Osteocyte (in vitro differentiated cells): ENCODE results near the gene COMTD1. TPM values are rescaled to one million over a fixed set of nuclear protein-coding genes. Genes with fewer than 3 reads are reported as not detected.

Experiments used
- DNase-seq: peaks from one replicate; pipeline ENCODE4 v3.0.0; 2021; ENCODE audit warnings: mixed read lengths; ENCODE audit not compliant: unreplicated experiment; ENCODE audit errors: extremely low spot score
- H3K27ac Mint-ChIP-seq: one replicate; pipeline ENCODE4 v1.8.0; 2021; ENCODE audit warnings: mild to moderate bottlenecking, mixed read lengths; ENCODE audit not compliant: unreplicated experiment
- H3K27me3 Mint-ChIP-seq: one replicate; pipeline ENCODE4 v1.8.0; 2021; ENCODE audit warnings: mixed read lengths; ENCODE audit not compliant: unreplicated experiment
- H3K36me3 Mint-ChIP-seq: one replicate; pipeline ENCODE4 v1.8.0; 2021; ENCODE audit warnings: mixed read lengths; ENCODE audit not compliant: unreplicated experiment
- H3K4me1 Mint-ChIP-seq: one replicate; pipeline ENCODE4 v1.8.0; 2021; ENCODE audit warnings: mixed read lengths; ENCODE audit not compliant: unreplicated experiment
- H3K4me3 Mint-ChIP-seq: one replicate; pipeline ENCODE4 v1.8.0; 2021; ENCODE audit warnings: mild to moderate bottlenecking, moderate library complexity, mixed read lengths; ENCODE audit not compliant: unreplicated experiment
- H3K9me3 Mint-ChIP-seq: one replicate; pipeline ENCODE4 v1.8.0; 2021; ENCODE audit warnings: mixed read lengths; ENCODE audit not compliant: unreplicated experiment
- total RNA-seq: library from RNA; stranded (reverse); gene quantifications from 2 replicates; pipeline ENCODE4 v1.2.1, GENCODE V29; 2021
- TF ChIP-seq, protein P1 (sequence below): fragments of 200-600 bp; sonication (generic); IDR thresholded peaks from 2 replicates; pipeline ENCODE4 v1.5.0; 2021; ENCODE audit warnings: antibody characterized with exemption, mild to moderate bottlenecking, moderate library complexity

COMTD1 gene
- total RNA-seq, 1 donor from 2014 or later = 12.9 TPM

DNA sequence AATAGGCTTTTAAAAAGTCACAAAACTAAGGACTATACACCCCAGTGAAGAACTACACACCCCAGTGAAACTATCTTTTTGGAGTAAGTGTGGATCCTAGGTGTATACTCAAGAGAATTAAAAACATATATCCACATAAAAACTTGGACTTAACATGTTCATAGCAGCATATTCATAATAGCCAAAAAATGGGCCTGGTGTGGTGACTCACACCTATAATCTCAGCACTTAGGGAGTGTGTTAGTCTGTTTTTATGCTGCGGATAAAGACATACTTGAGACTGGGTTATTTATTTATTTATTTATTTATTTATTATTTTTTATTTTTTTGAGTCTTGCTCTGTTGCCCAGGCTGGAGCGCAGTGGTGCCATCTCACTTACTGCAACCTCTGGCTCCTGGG lies 19.0 kb upstream of the COMTD1 start:
- no peaks in the 10 kb centered on the region for H3K4me1 Mint-ChIP-seq
- TF ChIP-seq, protein P1, sequence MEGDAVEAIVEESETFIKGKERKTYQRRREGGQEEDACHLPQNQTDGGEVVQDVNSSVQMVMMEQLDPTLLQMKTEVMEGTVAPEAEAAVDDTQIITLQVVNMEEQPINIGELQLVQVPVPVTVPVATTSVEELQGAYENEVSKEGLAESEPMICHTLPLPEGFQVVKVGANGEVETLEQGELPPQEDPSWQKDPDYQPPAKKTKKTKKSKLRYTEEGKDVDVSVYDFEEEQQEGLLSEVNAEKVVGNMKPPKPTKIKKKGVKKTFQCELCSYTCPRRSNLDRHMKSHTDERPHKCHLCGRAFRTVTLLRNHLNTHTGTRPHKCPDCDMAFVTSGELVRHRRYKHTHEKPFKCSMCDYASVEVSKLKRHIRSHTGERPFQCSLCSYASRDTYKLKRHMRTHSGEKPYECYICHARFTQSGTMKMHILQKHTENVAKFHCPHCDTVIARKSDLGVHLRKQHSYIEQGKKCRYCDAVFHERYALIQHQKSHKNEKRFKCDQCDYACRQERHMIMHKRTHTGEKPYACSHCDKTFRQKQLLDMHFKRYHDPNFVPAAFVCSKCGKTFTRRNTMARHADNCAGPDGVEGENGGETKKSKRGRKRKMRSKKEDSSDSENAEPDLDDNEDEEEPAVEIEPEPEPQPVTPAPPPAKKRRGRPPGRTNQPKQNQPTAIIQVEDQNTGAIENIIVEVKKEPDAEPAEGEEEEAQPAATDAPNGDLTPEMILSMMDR = no peak
- H3K9me3 Mint-ChIP-seq = peaks cover 15% of the 10 kb centered on the region
- H3K36me3 Mint-ChIP-seq = peaks cover 3% of the 10 kb centered on the region
- no peak overlapping the region for H3K4me3 Mint-ChIP-seq
- no peak overlapping the region for H3K27ac Mint-ChIP-seq
- no peak for DNase-seq
- no peaks in the 10 kb centered on the region for H3K27me3 Mint-ChIP-seq

- no peaks in the 10 kb centered on the region for H3K27me3 Mint-ChIP-seq
- H3K27ac Mint-ChIP-seq = no peak overlapping the region
- no peak overlapping the region for H3K4me3 Mint-ChIP-seq
- peaks cover 3% of the 10 kb centered on the region for H3K36me3 Mint-ChIP-seq
- TF ChIP-seq, protein P1 = no peak
- DNase-seq = no peak
- H3K9me3 Mint-ChIP-seq = peaks cover 15% of the 10 kb centered on the region
- no peaks in the 10 kb centered on the region for H3K4me1 Mint-ChIP-seq
These were observed 17.8 kb upstream of the COMTD1 start for GRCh38 chr10:75253281-75254220.

DNA sequence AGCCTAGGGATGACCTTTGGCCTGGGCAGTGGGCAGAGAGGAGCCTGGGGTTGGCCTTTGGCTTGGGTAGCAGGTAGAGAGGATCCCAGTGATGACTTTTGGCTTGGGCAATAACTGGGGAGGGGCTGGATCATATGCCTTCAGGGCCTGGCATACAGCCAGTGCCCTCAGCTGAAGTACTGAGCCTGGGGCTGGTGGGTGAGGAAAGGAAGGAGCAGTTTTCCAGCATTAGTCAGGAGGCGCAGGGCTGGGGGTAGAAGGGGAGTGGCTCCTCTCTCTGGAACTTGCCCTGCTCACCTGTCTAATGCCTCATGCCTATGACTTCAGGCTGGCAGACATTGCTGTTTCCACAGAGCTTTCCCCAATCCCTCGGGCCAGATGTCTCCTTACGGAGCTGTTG lies 15.2 kb upstream of the COMTD1 start:
- no peaks in the 10 kb centered on the region for H3K27me3 Mint-ChIP-seq
- H3K4me3 Mint-ChIP-seq = no peak overlapping the region

GRCh38 chr10:75247797-75248196 lies 12.0 kb upstream of the COMTD1 start:
- Mint-ChIP-seq H3K27me3 (no peaks in the 10 kb centered on the region), H3K9me3 (peaks cover 4% of the 10 kb centered on the region), H3K36me3 (no peaks in the 10 kb centered on the region), H3K4me3 (no peak overlapping the region), H3K4me1 (peaks cover 3% of the 10 kb centered on the region), H3K27ac (no peak overlapping the region)
- DNase-seq = no peak
- TF ChIP-seq, protein P1 = no peak

More for the DNA sequence above, 15.2 kb upstream of the COMTD1 start:
- Mint-ChIP-seq H3K27ac (no peak overlapping the region), H3K36me3 (peaks cover 3% of the 10 kb centered on the region), H3K4me1 (no peaks in the 10 kb centered on the region), H3K9me3 (peaks cover 15% of the 10 kb centered on the region)
- TF ChIP-seq, protein P1 = no peak
- DNase-seq = no peak

DNA sequence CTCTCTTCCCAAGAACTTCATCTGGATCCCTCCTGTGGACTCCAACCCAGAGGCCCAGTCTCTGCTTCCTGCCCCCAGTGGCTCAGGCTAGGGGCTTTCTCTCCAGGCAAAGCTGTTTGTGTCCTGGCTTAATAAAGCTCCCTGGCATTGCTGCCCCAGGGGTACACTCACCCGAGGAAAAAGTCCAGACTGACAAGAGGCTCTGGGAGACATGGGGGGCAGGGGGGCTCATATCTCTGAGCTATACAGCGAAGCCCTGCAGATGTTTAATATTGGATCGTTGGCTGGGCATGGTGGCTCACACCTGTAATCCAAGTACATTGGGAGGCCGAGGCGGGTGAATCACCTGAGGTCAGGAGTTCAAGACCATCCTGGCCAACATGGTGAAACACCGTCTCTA lies 10.7 kb upstream of the COMTD1 start:
- H3K27ac Mint-ChIP-seq = no peak overlapping the region
- no peak for DNase-seq
- no peaks in the 10 kb centered on the region for H3K27me3 Mint-ChIP-seq
- H3K36me3 Mint-ChIP-seq = no peaks in the 10 kb centered on the region
- peaks cover 3% of the 10 kb centered on the region for H3K4me1 Mint-ChIP-seq
- H3K4me3 Mint-ChIP-seq = no peak overlapping the region
- H3K9me3 Mint-ChIP-seq = no peaks in the 10 kb centered on the region
- TF ChIP-seq, protein P1 = no peak
